B cell (primary cell): ENCODE data around the gene RBKS. TPM values are rescaled to one million over a fixed set of nuclear protein-coding genes. Genes with fewer than 3 reads are reported as not detected.

Experiments
- ATAC-seq: fragments of 200-7000 bp; cut with Tn5 transposase; one replicate; pipeline ENCODE4 v1.10.0; 2021; ENCODE audit warnings: low read depth, mild to moderate bottlenecking, moderate number of reproducible peaks, moderate library complexity
- CTCF ChIA-PET: fragments of 350-600 bp; sonication (Branson Sonifier 250); formaldehyde crosslinking; loops from one replicate; lab custom pipeline; 2021; ENCODE audit warnings: antibody characterized with exemption, inconsistent platforms; lab: Charles Lee
- POLR2A ChIA-PET: fragments of 350-600 bp; sonication (Branson Sonifier 250); formaldehyde crosslinking; loops from one replicate; lab custom pipeline; 2021; ENCODE audit warnings: antibody characterized with exemption; lab: Charles Lee
- DNase-seq: peaks from one replicate; pipeline ENCODE4 v3.0.0; 2013
- H2AFZ ChIP-seq: 2 replicates; pipeline ENCODE4 v1.6.1; 2012; ENCODE audit warnings: mild to moderate bottlenecking, low read depth, low read length; ENCODE audit not compliant: insufficient read depth, poor library complexity, severe bottlenecking
- H3K27ac ChIP-seq, 2 donors: 1 replicate in 1 of 2; 2 replicates in 1 of 2; pipeline ENCODE4 v1.5.1; 2012 to 2013; ENCODE audit warnings: low read length in 2 of 2, mild to moderate bottlenecking in 2 of 2, moderate library complexity in 1 of 2
- H3K27me3 ChIP-seq, 4 experiments: fragments of 200-600 bp in 1 of 4; sonication (generic) in 1 of 4; replicated peaks in 1 of 4; 1 replicate in 2 of 4; 2 replicates in 2 of 4; pipeline versions ENCODE4 v1.6.1 to v1.7.0; 2013 to 2016; ENCODE audit warnings: low read length in 3 of 4, mild to moderate bottlenecking in 2 of 4, mixed read lengths in 1 of 4, moderate library complexity in 1 of 4; ENCODE audit not compliant: insufficient read depth in 4 of 4, control insufficient read depth in 3 of 4; ENCODE audit errors: control extremely low read depth in 1 of 4
- H3K36me3 ChIP-seq, 2 experiments: replicated peaks in 1 of 2; 1 replicate in 1 of 2; 2 replicates in 1 of 2; pipeline versions ENCODE4 v1.6.1 to v1.7.1; 2013; ENCODE audit warnings: low read length in 1 of 2; ENCODE audit not compliant: insufficient read depth in 2 of 2, control insufficient read depth in 1 of 2; ENCODE audit errors: control extremely low read depth in 1 of 2, extremely low read depth in 1 of 2
- H3K4me1 ChIP-seq, 2 donors: fragments of 200-600 bp in 1 of 2; sonication (generic) in 1 of 2; 1 replicate in 1 of 2; 2 replicates in 1 of 2; pipeline versions ENCODE4 v1.5.1 to v1.6.1; 2013 to 2017; ENCODE audit warnings: low read length in 2 of 2; ENCODE audit not compliant: control insufficient read depth in 2 of 2, insufficient read depth in 2 of 2
- H3K4me2 ChIP-seq: replicated peaks from 2 replicates; pipeline ENCODE3; 2012; ENCODE audit warnings: mild to moderate bottlenecking, low read depth, low read length; ENCODE audit not compliant: poor library complexity, severe bottlenecking
- H3K4me3 ChIP-seq, 5 experiments: fragments of 200-600 bp in 1 of 5; sonication (generic) in 1 of 5; 1 replicate in 3 of 5; 2 replicates in 2 of 5; pipeline versions ENCODE4 v1.5.1 to v1.7.0; 2011 to 2016; ENCODE audit warnings: low read length in 4 of 5, mild to moderate bottlenecking in 4 of 5, low read depth in 2 of 5, control low read depth in 1 of 5, moderate library complexity in 1 of 5; ENCODE audit not compliant: insufficient read depth in 1 of 5; ENCODE audit errors: control extremely low read depth in 1 of 5, extremely low read depth in 1 of 5
- H3K79me2 ChIP-seq: fragments of 200-600 bp; sonication (generic); one replicate; pipeline ENCODE4 v1.6.0; 2016; ENCODE audit warnings: low read length; ENCODE audit not compliant: control insufficient read depth, insufficient read depth
- H3K9ac ChIP-seq: fragments of 200-600 bp; sonication (generic); 2 replicates; pipeline ENCODE4 v1.6.1; 2017; ENCODE audit warnings: mild to moderate bottlenecking, low read length, moderate library complexity
- H3K9me3 ChIP-seq, 3 donors: one replicate each; pipeline versions ENCODE4 v1.6.1 to v1.7.1; 2013; ENCODE audit warnings: low read length in 2 of 3; ENCODE audit not compliant: control insufficient read depth in 2 of 3, insufficient read depth in 1 of 3; ENCODE audit errors: control extremely low read depth in 1 of 3
- H4K20me1 ChIP-seq: 2 replicates; pipeline ENCODE4 v1.6.0; 2012; ENCODE audit warnings: mild to moderate bottlenecking, low read length; ENCODE audit not compliant: insufficient read depth, control insufficient read depth, poor library complexity, severe bottlenecking
- H3K27ac Mint-ChIP-seq: one replicate; pipeline ENCODE4 v1.8.0; 2021; ENCODE audit warnings: mixed read lengths
- H3K27me3 Mint-ChIP-seq: one replicate; pipeline ENCODE4 v1.8.0; 2021; ENCODE audit warnings: mixed read lengths
- H3K4me1 Mint-ChIP-seq: one replicate; pipeline ENCODE4 v1.8.0; 2021; ENCODE audit warnings: mixed read lengths
- H3K4me3 Mint-ChIP-seq: one replicate; pipeline ENCODE4 v1.8.0; 2021; ENCODE audit warnings: mixed read lengths
- H3K9me3 Mint-ChIP-seq: one replicate; pipeline ENCODE4 v1.8.0; 2022; ENCODE audit warnings: mixed read lengths; ENCODE audit not compliant: insufficient read depth
- CTCF ChIP-seq: fragments of 200-600 bp; IDR thresholded peaks from one replicate; pipeline ENCODE4 v1.8.0; 2022; ENCODE audit warnings: antibody characterized with exemption, mild to moderate bottlenecking
- EZH2 ChIP-seq: IDR thresholded peaks from 2 replicates; pipeline ENCODE4 v1.6.1; 2012; ENCODE audit warnings: borderline replicate concordance, low read depth, mild to moderate bottlenecking, moderate library complexity, low read length; ENCODE audit not compliant: insufficient read depth, poor library complexity, severe bottlenecking
- WGBS: methylation state at CpG from one replicate; pipeline ENCODE4 v1.1.5; 2013; ENCODE audit warnings: missing lambda C conversion rate; ENCODE audit not compliant: insufficient coverage; 5-methylcytosine and 5-hydroxymethylcytosine counted together
- intact Hi-C: fragments of 100-400 bp; cut with micrococcal nuclease; formaldehyde crosslinking; loops from one replicate; pipeline ENCODE4 v1.10.0; 2022
- polyA plus RNA-seq: library from polyadenylated mRNA; depleted of rRNA; stranded (reverse); fragments of >200 nt; gene quantifications from 2 replicates; pipeline ENCODE4 v1.2.3, GENCODE V29; 2012
- total RNA-seq, 2 donors: library from RNA; stranded (reverse); fragments of 120-200 nt in 1 of 2; gene quantifications; 1 replicate in 1 of 2; 2 replicates in 1 of 2; pipeline versions ENCODE4 v1.2.3 to v1.2.4, GENCODE V29; 2013 to 2022

Gene RBKS
- total and polyA plus RNA-seq, 2 donors (not counting 1 experiment from before 2014, with no cell fraction given) = 6.4 to 9.2 TPM

GRCh38 chr2:27870724-27871123, 19.5 kb downstream of the RBKS start:
- H3K4me1 Mint-ChIP-seq = no peaks in the 10 kb centered on the region
- Histone ChIP-seq H2AFZ (no peak overlapping the region), H4K20me1 (no peaks in the 10 kb centered on the region), H3K27ac (no peak overlapping the region), H3K27me3 (no peaks in the 10 kb centered on the region), H3K36me3 (no peaks in the 10 kb centered on the region), H3K4me3 (no peak overlapping the region), H3K4me1 (no peaks in the 10 kb centered on the region), H3K9ac (no peak overlapping the region), H3K79me2 (no peaks in the 10 kb centered on the region), H3K4me2 (no peak overlapping the region), H3K9me3 (no peaks in the 10 kb centered on the region)
- TF ChIP-seq CTCF (no peak), EZH2 (no peak)
- CTCF ChIA-PET = no interaction called here
- H3K4me3 Mint-ChIP-seq = no peak overlapping the region
- POLR2A ChIA-PET = no interaction called here
- intact Hi-C loops = no loop called here
- peaks cover 8% of the 10 kb centered on the region for H3K27me3 Mint-ChIP-seq
- WGBS = 100% methylated on average over 2 of the region's 3 CpGs
- peaks cover 2% of the 10 kb centered on the region for H3K9me3 Mint-ChIP-seq
- no peak for ATAC-seq
- no peak for DNase-seq
- H3K27ac Mint-ChIP-seq = no peak overlapping the region

- ChIA-PET POLR2A (no interaction called here), CTCF (no interaction called here)
- Histone ChIP-seq H2AFZ (no peak overlapping the region), H3K9ac (no peak overlapping the region), H3K36me3 (no peaks in the 10 kb centered on the region), H3K79me2 (no peaks in the 10 kb centered on the region), H3K27ac (no peak overlapping the region), H3K9me3 (no peaks in the 10 kb centered on the region), H3K27me3 (no peaks in the 10 kb centered on the region), H4K20me1 (no peaks in the 10 kb centered on the region), H3K4me2 (no peak overlapping the region), H3K4me3 (no peak overlapping the region), H3K4me1 (no peaks in the 10 kb centered on the region)
- ATAC-seq (no peak), DNase-seq (no peak)
- Mint-ChIP-seq H3K27ac (no peak overlapping the region), H3K27me3 (peaks cover 8% of the 10 kb centered on the region), H3K4me1 (no peaks in the 10 kb centered on the region), H3K4me3 (no peak overlapping the region), H3K9me3 (no peaks in the 10 kb centered on the region)
- TF ChIP-seq CTCF (no peak), EZH2 (no peak)
- intact Hi-C loops = no loop called here
- 75% methylated on average over 2 of the region's 6 CpGs for WGBS
Measured at GRCh38 chr2:27869763-27870162, 20.4 kb downstream of the RBKS start.
